HepG2 (cell line): ENCODE results near the gene C16orf82. TPM values are rescaled to one million over a fixed set of nuclear protein-coding genes. Genes with fewer than 3 reads are reported as not detected.
A peak's percentile ranks its signal among the peaks of the same experiment; 100 is the strongest.

Experiments
- ATAC-seq: fragments of 200-7000 bp; cut with Tn5 transposase; 3 replicates; pipeline ENCODE4 v1.9.1; 2020; ENCODE audit warnings: mild to moderate bottlenecking, moderate library complexity
- Bru-seq: library from RNA; stranded (reverse); fragments of 400-500 nt; gene quantifications from one replicate; lab custom pipeline; 2021; lab: Mats Ljungman, UMichigan
- BruChase-seq, 2 experiments: library from RNA; stranded (reverse); fragments of 400-500 nt; gene quantifications; one replicate each; lab custom pipeline; 2021; lab: Mats Ljungman, UMichigan
- BruUV-seq: library from RNA; stranded (reverse); fragments of 400-500 nt; replicated peaks from 2 replicates; lab custom pipeline; 2021; lab: Mats Ljungman, UMichigan
- CTCF ChIA-PET: fragments of 300-600 bp; formaldehyde crosslinking; extraction: SDS; loops from one replicate; lab custom pipeline; 2021; ENCODE audit warnings: low total read pairs, inconsistent platforms, low intra/inter-chr PET ratio; lab: Yijun Ruan, JAX
- POLR2A ChIA-PET: fragments of 350-600 bp; sonication (Branson Sonifier 250); formaldehyde crosslinking; loops from one replicate; lab custom pipeline; 2020; ENCODE audit warnings: antibody characterized with exemption, inconsistent platforms; lab: Yijun Ruan, JAX
- DNase-seq: peaks from one replicate; pipeline ENCODE4 v3.0.0-alpha.2; 2015; ENCODE audit warnings: low spot score
- FAIRE-seq: peaks from 3 replicates; lab custom pipeline; 2011; peaks lifted over from hg19 to GRCh38; lab: Jason Lieb, UNC
- H2AFZ ChIP-seq: one replicate; pipeline ENCODE4 v1.6.1; 2011; ENCODE audit warnings: low read length, inconsistent platforms
- H3K27ac ChIP-seq: fragments of 300-600 bp; 3 replicates; pipeline ENCODE4 v1.8.0; 2011; ENCODE audit warnings: mixed run types, mild to moderate bottlenecking, mixed read lengths, low read length, inconsistent platforms; ENCODE audit not compliant: insufficient read depth; ENCODE audit errors: extremely low read length
- H3K27me3 ChIP-seq, 2 experiments: fragments of 200-600 bp in 1 of 2; 2 replicates in 1 of 2; 3 replicates in 1 of 2; pipeline versions ENCODE4 v1.6.0 to v1.8.0; 2011; ENCODE audit warnings: low read length in 2 of 2, mild to moderate bottlenecking in 2 of 2, moderate library complexity in 2 of 2, inconsistent platforms in 1 of 2; ENCODE audit not compliant: insufficient read depth in 2 of 2, control insufficient read depth in 1 of 2
- H3K36me3 ChIP-seq, 2 experiments: fragments of 200-600 bp in 1 of 2; replicated peaks in 1 of 2; 2 replicates in 1 of 2; 3 replicates in 1 of 2; pipeline versions ENCODE4 v1.5.1 to v1.8.0; 2011; ENCODE audit warnings: low read length in 2 of 2, inconsistent platforms in 1 of 2; ENCODE audit not compliant: insufficient read depth in 2 of 2, control insufficient read depth in 1 of 2
- H3K4me1 ChIP-seq: 2 replicates; pipeline ENCODE4 v1.5.1; 2012; ENCODE audit warnings: low read length, inconsistent platforms; ENCODE audit not compliant: insufficient read depth
- H3K4me2 ChIP-seq: 2 replicates; pipeline ENCODE4 v1.6.0; 2011; ENCODE audit warnings: low read depth, low read length, inconsistent platforms
- H3K4me3 ChIP-seq, 3 experiments: fragments of 200-600 bp in 1 of 3; sonication (generic), shearing (Covaris generic) in 1 of 3; replicated peaks in 1 of 3; 2 replicates each; pipeline ENCODE4 v1.5.1; 2011 to 2016; ENCODE audit warnings: low read length in 3 of 3, inconsistent platforms in 2 of 3, low read depth in 2 of 3, mild to moderate bottlenecking in 2 of 3, control low read depth in 1 of 3, mixed read lengths in 1 of 3; ENCODE audit not compliant: insufficient read depth in 1 of 3
- H3K79me2 ChIP-seq: one replicate; pipeline ENCODE4 v1.6.1; 2011; ENCODE audit warnings: low read length, inconsistent platforms; ENCODE audit not compliant: insufficient read depth
- H3K9ac ChIP-seq: 2 replicates; pipeline ENCODE4 v1.6.0; 2011; ENCODE audit warnings: mild to moderate bottlenecking, low read depth, low read length, inconsistent platforms; ENCODE audit not compliant: insufficient read depth
- H3K9me3 ChIP-seq: 2 replicates; pipeline ENCODE4 v1.5.1; 2012; ENCODE audit warnings: mild to moderate bottlenecking, low read length
- H4K20me1 ChIP-seq: 2 replicates; pipeline ENCODE4 v1.6.0; 2011; ENCODE audit warnings: inconsistent platforms, mild to moderate bottlenecking, low read length, moderate library complexity; ENCODE audit not compliant: insufficient read depth
- CEBPB ChIP-seq: IDR thresholded peaks from 2 replicates; pipeline ENCODE4 v1.6.1; 2011; ENCODE audit warnings: low read depth, low read length, improper control_type of control experiment, borderline replicate concordance
- IRX3 ChIP-seq: sonication (generic); formaldehyde crosslinking; IDR thresholded peaks from 2 replicates; pipeline ENCODE4 v1.8.1; 2023; ENCODE audit warnings: mild to moderate bottlenecking, low read depth, missing genetic modification reagents, borderline replicate concordance
- JDP2 ChIP-seq: sonication (generic); formaldehyde crosslinking; IDR thresholded peaks from 2 replicates; pipeline ENCODE4 v1.8.1; 2022; ENCODE audit warnings: missing genetic modification reagents, borderline replicate concordance
- NR2F2 ChIP-seq: IDR thresholded peaks from 2 replicates; pipeline ENCODE4 v1.6.1; 2012; ENCODE audit warnings: low read depth, inconsistent platforms, borderline replicate concordance
- ZNF292 ChIP-seq: sonication (generic); formaldehyde crosslinking; IDR thresholded peaks from 2 replicates; pipeline ENCODE4 v1.8.1; 2022; ENCODE audit warnings: mild to moderate bottlenecking, low read depth, missing genetic modification reagents, borderline replicate concordance
- ZNF607 ChIP-seq: sonication (generic); formaldehyde crosslinking; IDR thresholded peaks from 2 replicates; pipeline ENCODE4 v1.5.1; 2020; ENCODE audit warnings: missing genetic modification reagents, mild to moderate bottlenecking, borderline replicate concordance
- WGBS: methylation state at CpG from one replicate; pipeline ENCODE4 v1.1.6; 2017; ENCODE audit warnings: low lambda C conversion rate; 5-methylcytosine and 5-hydroxymethylcytosine counted together
- in situ Hi-C: cut with HindIII; loops from 2 replicates; pipeline ENCODE4 v1.10.0; 2017; ENCODE audit warnings: low pct_unique_long_range_greater_than_20kb; ENCODE audit not compliant: extremely low pct_ligation_motif_present
- intact Hi-C: fragments of 100-400 bp; cut with micrococcal nuclease; formaldehyde crosslinking; loops from one replicate; pipeline ENCODE4 v1.10.0; 2022; ENCODE audit not compliant: unreplicated experiment
- long read RNA-seq, 2 experiments: library from RNA in 1 of 2; library from polyadenylated mRNA in 1 of 2; stranded (forward) in 1 of 2; unstranded in 1 of 2; transcript quantifications; one replicate each; pipeline ENCODE4 v2.0.0, GENCODE V29; 2019 to 2022
- polyA minus RNA-seq, 3 experiments: library from RNA; depleted of rRNA, polyadenylated mRNA; stranded (reverse); fragments of >200 nt; gene quantifications; 2 replicates each; pipeline ENCODE4 v1.2.3, GENCODE V29; 2011; ENCODE audit warnings: low replicate concordance in 1 of 3
- polyA plus RNA-seq, 8 experiments: library from polyadenylated mRNA; depleted of rRNA in 3 of 8; stranded (reverse) in 7 of 8; unstranded in 1 of 8; fragments of >200 nt; fragmentation: Illumina TruSeq in 4 of 8; extraction: Trizol in 4 of 8; gene quantifications; 2 replicates each; pipeline versions ENCODE4 v1.2.1 to v1.2.3, GENCODE V29; 2011 to 2016; ENCODE audit warnings: low read depth in 4 of 8, missing spikeins in 1 of 8, mixed read lengths in 1 of 8; ENCODE audit not compliant: insufficient read depth in 1 of 8
- total RNA-seq, 5 experiments: library from RNA; depleted of rRNA; stranded (reverse); fragments of >200 nt; fragmentation: Illumina TruSeq; extraction: Trizol; gene quantifications; 2 replicates each; pipeline ENCODE4 v1.2.3, GENCODE V29; 2016; ENCODE audit warnings: low read depth in 1 of 5
- TF ChIP-seq, protein P1 (sequence below): IDR thresholded peaks from 2 replicates; pipeline ENCODE4 v1.6.1; 2016; ENCODE audit warnings: missing compliant biosample characterization, missing genetic modification reagents, borderline replicate concordance
- TF ChIP-seq, protein P2 (sequence below): sonication (generic); formaldehyde crosslinking; IDR thresholded peaks from 2 replicates; pipeline ENCODE4 v1.5.1; 2020; ENCODE audit warnings: missing genetic modification reagents, mild to moderate bottlenecking, borderline replicate concordance
- TF ChIP-seq, protein P3 (sequence below): sonication (generic); formaldehyde crosslinking; IDR thresholded peaks from 2 replicates; pipeline ENCODE4 v1.4.0; 2020; ENCODE audit warnings: low read depth, mild to moderate bottlenecking, missing genetic modification reagents

C16orf82 gene
- not detected in 2 replicates for total RNA-seq (2016; rRNA removed; fragmentation: Illumina TruSeq; extraction: Trizol)
- total RNA-seq (2016; cell fraction: cytosol; rRNA removed; fragmentation: Illumina TruSeq; extraction: Trizol; ENCODE audit: low read depth): not detected in 2 replicates
- total RNA-seq (2016; cell fraction: insoluble cytoplasmic fraction; rRNA removed; fragmentation: Illumina TruSeq; extraction: Trizol): not detected in 2 replicates
- total RNA-seq (2016; cell fraction: membrane; rRNA removed; fragmentation: Illumina TruSeq; extraction: Trizol): not detected in 2 replicates
- not detected in 2 replicates for total RNA-seq (2016; cell fraction: nucleus; rRNA removed; fragmentation: Illumina TruSeq; extraction: Trizol)
- not detected in 2 replicates for polyA plus RNA-seq (2011; rRNA removed)
- polyA plus RNA-seq (2011; cell fraction: cytosol; rRNA removed): not detected in 2 replicates
- polyA plus RNA-seq (2011; cell fraction: nucleus; rRNA removed): not detected in 2 replicates
- not detected in 2 replicates for polyA plus RNA-seq (2012)
- polyA plus RNA-seq (2016; cell fraction: cytosol; fragmentation: Illumina TruSeq; extraction: Trizol; ENCODE audit: low read depth): not detected in 2 replicates
- polyA plus RNA-seq (2016; cell fraction: insoluble cytoplasmic fraction; fragmentation: Illumina TruSeq; extraction: Trizol; ENCODE audit: low read depth): not detected in 2 replicates
- polyA plus RNA-seq (2016; cell fraction: membrane; fragmentation: Illumina TruSeq; extraction: Trizol; ENCODE audit: low read depth): not detected in 2 replicates
- polyA plus RNA-seq (2016; cell fraction: nucleus; fragmentation: Illumina TruSeq; extraction: Trizol; ENCODE audit: insufficient read depth, low read depth): not detected in 2 replicates
- not detected in 2 replicates for polyA minus RNA-seq (2011; rRNA and poly(A)+ RNA removed; ENCODE audit: low replicate concordance)
- not detected in 2 replicates for polyA minus RNA-seq (2011; cell fraction: cytosol; rRNA and poly(A)+ RNA removed)
- polyA minus RNA-seq (2011; cell fraction: nucleus; rRNA and poly(A)+ RNA removed): not detected in 2 replicates
- Bru-seq, nascent RNA: not detected
- not detected for BruChase-seq, experiment 1, labeled RNA remaining after a 6-hour chase
- not detected for BruChase-seq, experiment 2, labeled RNA remaining after a 2-hour chase
- long read RNA-seq, experiment 1: 0 reads
- long read RNA-seq, experiment 2: 0 reads

DNA sequence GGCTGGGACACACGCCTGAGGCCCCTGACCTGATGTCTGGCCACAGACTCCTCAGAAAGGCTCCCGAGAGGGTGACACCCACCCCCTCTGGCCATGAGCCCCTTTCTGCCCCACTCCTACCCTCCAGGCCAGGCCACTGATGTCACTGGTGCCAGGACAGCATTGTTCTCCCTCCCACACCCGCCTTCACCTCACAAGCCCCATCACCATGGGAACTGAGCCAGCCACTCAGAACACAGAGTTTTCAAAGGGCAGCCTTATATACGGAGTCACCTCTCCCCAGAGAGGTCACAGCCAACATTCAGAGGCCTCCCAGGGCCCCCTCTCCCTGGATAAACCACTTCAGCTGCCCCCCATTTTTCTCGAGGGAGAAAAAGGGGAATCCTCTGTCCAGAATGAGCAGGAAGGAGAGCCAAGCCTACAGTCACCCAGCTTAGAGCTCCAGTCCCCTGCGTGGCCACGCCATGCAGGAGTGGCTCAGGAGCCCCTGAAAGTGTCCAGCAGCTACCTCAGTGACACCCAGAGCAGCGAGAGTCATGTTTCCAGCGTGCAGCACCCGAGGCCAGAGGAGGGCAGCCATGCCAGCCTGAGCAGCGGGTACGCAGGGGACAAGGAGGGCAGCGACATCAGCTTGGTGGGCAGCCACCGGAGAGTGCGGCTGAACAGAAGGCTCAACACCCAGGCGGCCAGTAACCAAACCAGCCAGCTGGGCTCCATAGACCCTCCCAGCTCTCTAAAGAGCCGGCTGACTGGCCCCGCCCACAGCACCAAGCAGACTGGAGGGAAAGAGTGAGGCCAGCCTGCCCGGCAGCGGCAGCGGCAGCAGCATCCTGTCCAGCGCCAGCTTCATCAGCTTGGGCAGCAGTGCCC lies at the start of gene C16orf82:
C16orf82 (plus strand) TSS at position 260 of the 870 bp plus-strand sequence.
- H2AFZ ChIP-seq: no peak within 1 kb of the TSS

More for the DNA sequence above, at the start of gene C16orf82:
- Histone ChIP-seq H3K4me2 (no peak within 1 kb of the TSS), H3K9ac (no peak within 1 kb of the TSS), H3K9me3 (no peaks in the 10 kb centered on the region), H3K79me2 (no peaks in the 10 kb centered on the region), H3K4me3 (no peak within 1 kb of the TSS), H4K20me1 (no peaks in the 10 kb centered on the region), H3K4me1 (no peaks in the 10 kb centered on the region), H3K27me3 (peaks cover 10 to 65% of the 10 kb centered on the region in 2 experiments), H3K27ac (no peak within 1 kb of the TSS), H3K36me3 (no peaks in the 10 kb centered on the region)
- in situ Hi-C loops: no loop called here
- CTCF ChIA-PET: no interaction called here
- no TSS peak for BruUV-seq
- DNase-seq: no peak
- peak; percentile 37; the same call in 2 of the 3 replicates for ATAC-seq
- POLR2A ChIA-PET: no interaction called here
- intact Hi-C loops: no loop called here
- TF ChIP-seq CEBPB (no peak), ZNF607 (no peak), JDP2 (CRISPR knock-in tag) (no peak), IRX3 (no peak), NR2F2 (no peak), ZNF292 (no peak)
- TF ChIP-seq, protein P1, sequence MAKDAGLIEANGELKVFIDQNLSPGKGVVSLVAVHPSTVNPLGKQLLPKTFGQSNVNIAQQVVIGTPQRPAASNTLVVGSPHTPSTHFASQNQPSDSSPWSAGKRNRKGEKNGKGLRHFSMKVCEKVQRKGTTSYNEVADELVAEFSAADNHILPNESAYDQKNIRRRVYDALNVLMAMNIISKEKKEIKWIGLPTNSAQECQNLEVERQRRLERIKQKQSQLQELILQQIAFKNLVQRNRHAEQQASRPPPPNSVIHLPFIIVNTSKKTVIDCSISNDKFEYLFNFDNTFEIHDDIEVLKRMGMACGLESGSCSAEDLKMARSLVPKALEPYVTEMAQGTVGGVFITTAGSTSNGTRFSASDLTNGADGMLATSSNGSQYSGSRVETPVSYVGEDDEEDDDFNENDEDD (CRISPR knock-in tag): no peak
- TF ChIP-seq, protein P2, sequence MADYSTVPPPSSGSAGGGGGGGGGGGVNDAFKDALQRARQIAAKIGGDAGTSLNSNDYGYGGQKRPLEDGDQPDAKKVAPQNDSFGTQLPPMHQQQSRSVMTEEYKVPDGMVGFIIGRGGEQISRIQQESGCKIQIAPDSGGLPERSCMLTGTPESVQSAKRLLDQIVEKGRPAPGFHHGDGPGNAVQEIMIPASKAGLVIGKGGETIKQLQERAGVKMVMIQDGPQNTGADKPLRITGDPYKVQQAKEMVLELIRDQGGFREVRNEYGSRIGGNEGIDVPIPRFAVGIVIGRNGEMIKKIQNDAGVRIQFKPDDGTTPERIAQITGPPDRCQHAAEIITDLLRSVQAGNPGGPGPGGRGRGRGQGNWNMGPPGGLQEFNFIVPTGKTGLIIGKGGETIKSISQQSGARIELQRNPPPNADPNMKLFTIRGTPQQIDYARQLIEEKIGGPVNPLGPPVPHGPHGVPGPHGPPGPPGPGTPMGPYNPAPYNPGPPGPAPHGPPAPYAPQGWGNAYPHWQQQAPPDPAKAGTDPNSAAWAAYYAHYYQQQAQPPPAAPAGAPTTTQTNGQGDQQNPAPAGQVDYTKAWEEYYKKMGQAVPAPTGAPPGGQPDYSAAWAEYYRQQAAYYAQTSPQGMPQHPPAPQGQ: no peak
- TF ChIP-seq, protein P3, sequence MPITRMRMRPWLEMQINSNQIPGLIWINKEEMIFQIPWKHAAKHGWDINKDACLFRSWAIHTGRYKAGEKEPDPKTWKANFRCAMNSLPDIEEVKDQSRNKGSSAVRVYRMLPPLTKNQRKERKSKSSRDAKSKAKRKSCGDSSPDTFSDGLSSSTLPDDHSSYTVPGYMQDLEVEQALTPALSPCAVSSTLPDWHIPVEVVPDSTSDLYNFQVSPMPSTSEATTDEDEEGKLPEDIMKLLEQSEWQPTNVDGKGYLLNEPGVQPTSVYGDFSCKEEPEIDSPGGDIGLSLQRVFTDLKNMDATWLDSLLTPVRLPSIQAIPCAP: no peak
- FAIRE-seq: no peak
- WGBS: 5% methylated on average over 14 of the region's 22 CpGs
